Heart left ventricle (tissue), 13 donors: ENCODE measurements around the gene DAAM2.

ENCODE experiments used
- POLR2A ChIP-seq, 2 donors: fragments of 450-650 bp; IDR thresholded peaks; one replicate each; pipeline ENCODE4 v1.6.1; 2017; ENCODE audit warnings: antibody characterized with exemption in 2 of 2, mild to moderate bottlenecking in 2 of 2, moderate library complexity in 2 of 2
- TF ChIP-seq, protein P1 (sequence below), 12 donors: fragments of 200-600 bp; sonication (generic) in 4 of 12; IDR thresholded peaks; one replicate each; pipeline versions ENCODE4 v1.5.0 to v1.8.0; 2018 to 2022; ENCODE audit warnings: antibody characterized with exemption in 12 of 12, mild to moderate bottlenecking in 5 of 12
- donor health status: ischemic (EF 13 %, LVEDD 7.1; RV severe dilation, severe dysfunction).
- donor health status: DM: no; HTN: yes; CAD: no.
- donor health status: DM: no; HTN: no; CAD: no.
- donor health status: ischemic (EF 25% LVEDD 6.9; RV normal size, moderate dysfunction).
- donor health status: ischemic (EF 25% LVEDD 5.7; RV mildly dilated, moderate dysfunction).
- donor health status: ischemic (EF 35%, LVEDD 5.7; RV mildly dilated, moderate dysfunction).
- donor health status: nonischemic (EF 11% LVEDD 7.7; RV severe dilation, severe dysfunction).
- donor health status: DM: yes; HTN: yes; CAD: no.
- donor health status: PGD.
- donor health status: ischemic (EF 29% LVEDD 5.4; RV normal size, mild dysfunction).
- donor health status: nonischemic (EF 23%, LVEDD 6.1; RV moderate dilation, normal function).

DNA sequence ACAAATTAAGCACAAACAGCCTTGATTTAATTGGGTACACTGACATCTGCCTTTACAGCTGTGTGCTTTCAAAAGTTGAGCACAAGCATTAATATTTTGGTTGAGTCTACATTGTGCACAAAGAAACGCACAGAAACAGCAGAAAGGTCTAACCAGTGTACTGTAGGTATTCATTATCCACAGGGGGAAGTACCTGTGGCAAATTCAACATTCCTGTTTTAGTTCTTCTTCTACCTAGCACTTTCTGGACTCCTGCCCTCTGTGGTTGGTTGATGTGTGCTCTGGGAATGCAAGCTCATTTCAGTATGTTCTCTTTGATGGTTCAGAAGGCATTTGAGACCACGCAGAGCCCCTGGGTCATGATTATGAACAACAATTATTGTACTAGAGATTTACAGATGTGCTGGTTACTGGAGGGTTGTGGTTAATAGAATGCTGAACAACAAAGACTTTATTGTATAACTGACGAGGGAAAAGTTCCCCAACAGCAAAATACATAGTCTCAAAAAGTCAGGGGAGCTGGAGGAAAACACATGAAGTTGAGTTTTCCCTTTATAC, 26.6 kb upstream of the DAAM2 start:
- TF ChIP-seq, protein P1, sequence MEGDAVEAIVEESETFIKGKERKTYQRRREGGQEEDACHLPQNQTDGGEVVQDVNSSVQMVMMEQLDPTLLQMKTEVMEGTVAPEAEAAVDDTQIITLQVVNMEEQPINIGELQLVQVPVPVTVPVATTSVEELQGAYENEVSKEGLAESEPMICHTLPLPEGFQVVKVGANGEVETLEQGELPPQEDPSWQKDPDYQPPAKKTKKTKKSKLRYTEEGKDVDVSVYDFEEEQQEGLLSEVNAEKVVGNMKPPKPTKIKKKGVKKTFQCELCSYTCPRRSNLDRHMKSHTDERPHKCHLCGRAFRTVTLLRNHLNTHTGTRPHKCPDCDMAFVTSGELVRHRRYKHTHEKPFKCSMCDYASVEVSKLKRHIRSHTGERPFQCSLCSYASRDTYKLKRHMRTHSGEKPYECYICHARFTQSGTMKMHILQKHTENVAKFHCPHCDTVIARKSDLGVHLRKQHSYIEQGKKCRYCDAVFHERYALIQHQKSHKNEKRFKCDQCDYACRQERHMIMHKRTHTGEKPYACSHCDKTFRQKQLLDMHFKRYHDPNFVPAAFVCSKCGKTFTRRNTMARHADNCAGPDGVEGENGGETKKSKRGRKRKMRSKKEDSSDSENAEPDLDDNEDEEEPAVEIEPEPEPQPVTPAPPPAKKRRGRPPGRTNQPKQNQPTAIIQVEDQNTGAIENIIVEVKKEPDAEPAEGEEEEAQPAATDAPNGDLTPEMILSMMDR (IDR thresholded peaks at IDR 0.05), result no peak
- no peak for TF ChIP-seq POLR2A (IDR thresholded peaks at IDR 0.05)
